Progenitor cell of endocrine pancreas (in vitro differentiated cells): Measurements from ENCODE around the gene IAH1. TPM values are rescaled to one million over a fixed set of nuclear protein-coding genes. Genes with fewer than 3 reads are reported as not detected.
A peak's percentile ranks its signal among the peaks of the same experiment; 100 is the strongest.
"Not testable (repeated sequence)": the region's sequence is repeated elsewhere in the genome, so short reads cannot be mapped to it uniquely, and the experiment has no call there.

Experiments
- DNase-seq: peaks from one replicate; pipeline ENCODE4 v3.0.0; 2021; ENCODE audit warnings: low spot score; ENCODE audit not compliant: unreplicated experiment
- H3K27ac Mint-ChIP-seq: 2 replicates; pipeline ENCODE4 v1.8.0; 2021; ENCODE audit warnings: mild to moderate bottlenecking, moderate library complexity, mixed read lengths
- H3K27me3 Mint-ChIP-seq: 2 replicates; pipeline ENCODE4 v1.8.0; 2021; ENCODE audit warnings: mixed read lengths
- H3K36me3 Mint-ChIP-seq: 2 replicates; pipeline ENCODE4 v1.8.0; 2022; ENCODE audit warnings: mixed read lengths; ENCODE audit not compliant: insufficient read depth
- H3K4me1 Mint-ChIP-seq: 2 replicates; pipeline ENCODE4 v1.8.0; 2021; ENCODE audit warnings: low read depth, mixed read lengths
- H3K4me3 Mint-ChIP-seq: 2 replicates; pipeline ENCODE4 v1.8.0; 2021; ENCODE audit warnings: low read depth, mild to moderate bottlenecking, moderate library complexity, mixed read lengths
- H3K9me3 Mint-ChIP-seq: 2 replicates; pipeline ENCODE4 v1.8.0; 2021; ENCODE audit warnings: low read depth, mixed read lengths
- total RNA-seq: library from RNA; stranded (reverse); gene quantifications from 2 replicates; pipeline ENCODE4 v1.2.1, GENCODE V29; 2021
- TF ChIP-seq, protein P1 (sequence below): fragments of 200-600 bp; sonication (generic); IDR thresholded peaks from one replicate; pipeline ENCODE4 v1.5.0; 2021; ENCODE audit warnings: antibody characterized with exemption, mild to moderate bottlenecking; ENCODE audit not compliant: unreplicated experiment

The IAH1 gene
- total RNA-seq, 1 donor from 2014 or later: 36.6 TPM

GRCh38 chr2:9493478-9493877 is 19.1 kb downstream of the IAH1 start:
- no peak overlapping the region for H3K4me3 Mint-ChIP-seq
- H3K9me3 Mint-ChIP-seq: no peaks in the 10 kb centered on the region
- TF ChIP-seq, protein P1, sequence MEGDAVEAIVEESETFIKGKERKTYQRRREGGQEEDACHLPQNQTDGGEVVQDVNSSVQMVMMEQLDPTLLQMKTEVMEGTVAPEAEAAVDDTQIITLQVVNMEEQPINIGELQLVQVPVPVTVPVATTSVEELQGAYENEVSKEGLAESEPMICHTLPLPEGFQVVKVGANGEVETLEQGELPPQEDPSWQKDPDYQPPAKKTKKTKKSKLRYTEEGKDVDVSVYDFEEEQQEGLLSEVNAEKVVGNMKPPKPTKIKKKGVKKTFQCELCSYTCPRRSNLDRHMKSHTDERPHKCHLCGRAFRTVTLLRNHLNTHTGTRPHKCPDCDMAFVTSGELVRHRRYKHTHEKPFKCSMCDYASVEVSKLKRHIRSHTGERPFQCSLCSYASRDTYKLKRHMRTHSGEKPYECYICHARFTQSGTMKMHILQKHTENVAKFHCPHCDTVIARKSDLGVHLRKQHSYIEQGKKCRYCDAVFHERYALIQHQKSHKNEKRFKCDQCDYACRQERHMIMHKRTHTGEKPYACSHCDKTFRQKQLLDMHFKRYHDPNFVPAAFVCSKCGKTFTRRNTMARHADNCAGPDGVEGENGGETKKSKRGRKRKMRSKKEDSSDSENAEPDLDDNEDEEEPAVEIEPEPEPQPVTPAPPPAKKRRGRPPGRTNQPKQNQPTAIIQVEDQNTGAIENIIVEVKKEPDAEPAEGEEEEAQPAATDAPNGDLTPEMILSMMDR: no peak
- no peaks in the 10 kb centered on the region for H3K27me3 Mint-ChIP-seq
- no peak overlapping the region for H3K27ac Mint-ChIP-seq
- peaks cover 34% of the 10 kb centered on the region for H3K36me3 Mint-ChIP-seq
- H3K4me1 Mint-ChIP-seq: peaks cover 9% of the 10 kb centered on the region
- no peak for DNase-seq

- no peak for DNase-seq
- Mint-ChIP-seq H3K27ac (no peak overlapping the region), H3K27me3 (no peaks in the 10 kb centered on the region), H3K4me1 (peaks cover 9% of the 10 kb centered on the region), H3K9me3 (no peaks in the 10 kb centered on the region), H3K36me3 (peaks cover 33% of the 10 kb centered on the region), H3K4me3 (no peak overlapping the region)
- TF ChIP-seq, protein P1: no peak
These were observed 19.7 kb downstream of the IAH1 start for GRCh38 chr2:9494081-9494480.

DNA sequence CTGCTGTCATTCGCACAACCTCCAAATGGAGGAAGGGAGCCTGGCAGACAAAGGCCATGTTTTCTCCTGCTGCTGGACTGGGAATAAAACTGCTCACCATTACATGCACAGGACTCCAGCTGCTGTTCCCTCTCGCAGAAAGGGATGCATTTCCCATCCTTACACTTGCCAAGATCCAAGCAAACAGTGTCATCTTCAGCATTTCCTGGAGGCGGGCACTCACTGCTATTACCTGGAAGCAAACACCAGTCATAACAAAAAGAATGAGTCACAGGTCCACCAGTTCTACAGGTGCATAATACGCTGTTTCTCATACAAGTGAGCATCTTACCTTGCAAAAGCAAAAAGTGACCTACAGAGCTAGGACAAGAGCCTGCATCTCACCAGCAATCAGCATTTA is 22.7 kb downstream of the IAH1 start:
- Mint-ChIP-seq H3K27me3 (no peaks in the 10 kb centered on the region), H3K36me3 (peaks cover 27% of the 10 kb centered on the region), H3K4me3 (no peak overlapping the region), H3K9me3 (no peaks in the 10 kb centered on the region), H3K4me1 (no peaks in the 10 kb centered on the region), H3K27ac (peak overlapping the region; percentile 10)
- TF ChIP-seq, protein P1: no peak
- DNase-seq: no peak

DNA sequence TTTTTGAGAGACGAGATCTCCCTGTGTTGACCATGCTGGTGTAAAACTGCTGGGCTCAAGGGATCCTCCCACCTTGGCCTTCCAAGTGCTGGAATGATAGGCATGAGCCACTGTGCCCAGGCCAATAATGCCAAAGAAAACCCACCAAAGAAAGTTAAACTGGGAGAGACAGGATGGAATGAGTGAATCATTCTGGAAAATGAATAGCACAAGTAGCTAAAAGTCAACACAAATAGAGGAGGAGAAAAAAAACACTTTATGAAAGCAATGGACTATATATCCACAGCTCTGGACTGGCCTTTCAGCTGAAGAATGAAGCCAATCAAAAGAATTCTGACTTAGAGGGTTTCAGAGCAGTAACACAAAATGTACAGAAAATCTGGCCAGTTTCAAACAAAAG is 23.9 kb downstream of the IAH1 start:
- Mint-ChIP-seq H3K9me3 (no peaks in the 10 kb centered on the region), H3K27me3 (no peaks in the 10 kb centered on the region), H3K4me1 (no peaks in the 10 kb centered on the region), H3K27ac (no peak overlapping the region), H3K4me3 (no peak overlapping the region), H3K36me3 (peaks cover 28% of the 10 kb centered on the region)
- no peak for DNase-seq
- TF ChIP-seq, protein P1: no peak

DNA sequence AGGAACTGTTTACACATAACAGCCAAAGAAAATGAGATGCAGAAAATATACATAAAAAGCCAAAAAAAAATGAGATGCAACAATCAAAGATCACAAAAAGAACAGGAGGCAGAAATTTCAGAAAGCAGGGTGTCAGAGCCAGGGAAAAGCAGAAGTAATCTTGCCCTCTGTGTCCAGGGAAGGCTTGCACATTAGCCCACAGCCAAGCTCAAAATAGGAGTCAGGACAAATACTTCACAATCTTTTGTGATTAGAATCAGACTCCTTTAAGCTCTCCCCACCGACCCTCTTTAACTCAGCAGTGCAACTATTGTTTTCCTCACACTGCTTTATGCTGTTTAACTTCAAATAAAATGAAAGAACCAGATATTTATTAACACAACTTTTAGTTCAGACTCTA is 34.6 kb downstream of the IAH1 start:
- no peaks in the 10 kb centered on the region for H3K27me3 Mint-ChIP-seq
- peaks cover 18% of the 10 kb centered on the region for H3K36me3 Mint-ChIP-seq
- no peaks in the 10 kb centered on the region for H3K9me3 Mint-ChIP-seq
- peaks cover 7% of the 10 kb centered on the region for H3K4me1 Mint-ChIP-seq
- DNase-seq: no peak
- peak overlapping the region; percentile 37 for H3K27ac Mint-ChIP-seq
- TF ChIP-seq, protein P1: no peak
- no peak overlapping the region for H3K4me3 Mint-ChIP-seq

DNA sequence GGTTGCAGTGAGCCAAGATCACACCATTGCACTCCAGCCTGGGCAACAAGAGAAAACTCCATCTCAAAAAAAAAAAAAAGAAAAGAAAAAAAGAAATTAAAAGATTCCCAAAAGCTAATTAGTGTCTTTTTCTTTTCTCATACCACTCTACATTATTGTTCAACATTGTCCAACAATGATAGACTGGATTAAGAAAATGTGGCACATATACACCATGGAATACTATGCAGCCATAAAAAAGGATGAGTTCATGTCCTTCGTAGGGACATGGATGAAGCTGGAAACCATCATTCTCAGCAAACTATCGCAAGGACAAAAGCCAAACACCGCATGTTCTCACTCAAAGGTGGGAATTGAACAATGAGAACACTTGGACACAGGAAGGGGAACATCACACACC is 39.6 kb downstream of the IAH1 start:
- not testable (repeated sequence) for H3K9me3 Mint-ChIP-seq, DNase-seq, H3K4me1 Mint-ChIP-seq, H3K4me3 Mint-ChIP-seq, H3K27ac Mint-ChIP-seq, H3K27me3 Mint-ChIP-seq
- H3K36me3 Mint-ChIP-seq: peaks cover 18% of the 10 kb centered on the region
